Measurements from ENCODE around the gene ADRA2C.

The ADRA2C gene

DNA sequence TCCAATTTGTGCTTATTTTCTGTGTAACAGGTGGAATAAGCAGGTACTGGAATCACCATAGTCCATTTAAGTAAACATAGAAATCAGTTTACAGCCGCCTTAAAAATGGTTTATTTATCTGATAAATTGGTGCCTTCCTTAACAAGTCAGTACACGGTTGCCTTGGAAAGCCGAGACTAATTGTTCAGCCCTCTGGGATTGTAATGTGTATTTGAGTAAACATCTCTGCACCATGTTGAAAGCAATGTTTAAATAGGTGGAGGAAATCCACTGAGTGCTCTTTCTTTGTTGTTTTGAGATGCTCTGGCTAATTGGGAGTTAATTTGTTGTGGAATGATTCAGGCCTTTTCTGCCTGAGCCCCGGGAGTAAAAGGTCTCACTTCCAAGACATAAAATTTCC, 45.7 kb upstream of the ADRA2C start:
- no peak overlapping the region for H3K4me3 ChIP-seq (ENCODE audit: control insufficient read depth, low read depth, low read length)
- DNase-seq (ENCODE audit: low read depth) = no peak
- TF ChIP-seq, protein P1, sequence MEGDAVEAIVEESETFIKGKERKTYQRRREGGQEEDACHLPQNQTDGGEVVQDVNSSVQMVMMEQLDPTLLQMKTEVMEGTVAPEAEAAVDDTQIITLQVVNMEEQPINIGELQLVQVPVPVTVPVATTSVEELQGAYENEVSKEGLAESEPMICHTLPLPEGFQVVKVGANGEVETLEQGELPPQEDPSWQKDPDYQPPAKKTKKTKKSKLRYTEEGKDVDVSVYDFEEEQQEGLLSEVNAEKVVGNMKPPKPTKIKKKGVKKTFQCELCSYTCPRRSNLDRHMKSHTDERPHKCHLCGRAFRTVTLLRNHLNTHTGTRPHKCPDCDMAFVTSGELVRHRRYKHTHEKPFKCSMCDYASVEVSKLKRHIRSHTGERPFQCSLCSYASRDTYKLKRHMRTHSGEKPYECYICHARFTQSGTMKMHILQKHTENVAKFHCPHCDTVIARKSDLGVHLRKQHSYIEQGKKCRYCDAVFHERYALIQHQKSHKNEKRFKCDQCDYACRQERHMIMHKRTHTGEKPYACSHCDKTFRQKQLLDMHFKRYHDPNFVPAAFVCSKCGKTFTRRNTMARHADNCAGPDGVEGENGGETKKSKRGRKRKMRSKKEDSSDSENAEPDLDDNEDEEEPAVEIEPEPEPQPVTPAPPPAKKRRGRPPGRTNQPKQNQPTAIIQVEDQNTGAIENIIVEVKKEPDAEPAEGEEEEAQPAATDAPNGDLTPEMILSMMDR (conservative IDR thresholded peaks at IDR 0.05; ENCODE audit: control insufficient read depth, insufficient read depth, low read depth, low read length) = no peak

DNA sequence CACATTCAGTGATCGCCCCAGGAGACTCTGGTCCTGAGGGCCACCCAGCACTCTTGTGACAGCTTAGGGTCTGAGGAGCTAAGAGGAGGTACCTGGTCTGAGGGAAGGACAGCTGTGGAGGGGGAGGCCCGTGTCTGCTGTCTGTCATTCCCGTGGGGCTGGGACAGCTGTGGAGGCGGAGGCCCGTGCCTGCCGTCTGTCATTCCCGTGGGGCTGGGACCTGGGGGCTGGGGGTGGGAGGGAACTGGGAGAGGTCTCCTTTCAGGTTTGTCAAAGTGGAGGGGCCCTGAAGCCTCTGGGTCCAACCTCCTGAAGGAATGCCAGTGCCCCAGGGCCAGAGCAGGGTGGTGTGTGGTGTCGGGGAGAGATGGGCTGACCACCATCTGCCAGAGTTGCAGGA, 45.0 kb upstream of the ADRA2C start:
- DNase-seq (ENCODE audit: low read depth) = no peak

DNA sequence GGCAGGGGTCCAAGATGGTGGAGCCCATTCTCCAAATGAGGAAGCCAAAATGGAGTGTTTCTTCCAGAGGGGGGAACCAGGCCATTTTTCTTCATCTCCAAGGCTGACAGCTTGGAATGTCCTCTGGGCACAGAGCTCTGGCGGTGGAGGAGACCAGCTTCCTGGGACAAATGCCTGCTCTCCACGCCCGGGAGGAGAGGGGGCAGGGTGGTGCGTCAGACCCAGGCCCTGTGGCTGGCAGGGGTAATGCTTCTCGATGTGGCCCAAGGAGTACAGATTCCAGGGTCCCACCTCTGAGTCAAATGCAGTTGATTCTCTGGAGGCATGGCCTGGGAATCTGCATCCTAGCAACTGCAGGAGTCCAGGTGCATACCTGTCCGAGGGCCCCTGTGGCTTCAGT, 44.6 kb upstream of the ADRA2C start:
- no peak overlapping the region for H3K4me3 ChIP-seq (ENCODE audit: control insufficient read depth, low read depth, low read length)
- TF ChIP-seq, protein P1 (conservative IDR thresholded peaks at IDR 0.05; ENCODE audit: control insufficient read depth, insufficient read depth, low read depth, low read length) = no peak
- DNase-seq (ENCODE audit: low read depth) = no peak

More for the DNA sequence above, 45.0 kb upstream of the ADRA2C start:
- TF ChIP-seq, protein P1 (conservative IDR thresholded peaks at IDR 0.05; ENCODE audit: control insufficient read depth, insufficient read depth, low read depth, low read length) = no peak
- no peak overlapping the region for H3K4me3 ChIP-seq (ENCODE audit: control insufficient read depth, low read depth, low read length)

DNA sequence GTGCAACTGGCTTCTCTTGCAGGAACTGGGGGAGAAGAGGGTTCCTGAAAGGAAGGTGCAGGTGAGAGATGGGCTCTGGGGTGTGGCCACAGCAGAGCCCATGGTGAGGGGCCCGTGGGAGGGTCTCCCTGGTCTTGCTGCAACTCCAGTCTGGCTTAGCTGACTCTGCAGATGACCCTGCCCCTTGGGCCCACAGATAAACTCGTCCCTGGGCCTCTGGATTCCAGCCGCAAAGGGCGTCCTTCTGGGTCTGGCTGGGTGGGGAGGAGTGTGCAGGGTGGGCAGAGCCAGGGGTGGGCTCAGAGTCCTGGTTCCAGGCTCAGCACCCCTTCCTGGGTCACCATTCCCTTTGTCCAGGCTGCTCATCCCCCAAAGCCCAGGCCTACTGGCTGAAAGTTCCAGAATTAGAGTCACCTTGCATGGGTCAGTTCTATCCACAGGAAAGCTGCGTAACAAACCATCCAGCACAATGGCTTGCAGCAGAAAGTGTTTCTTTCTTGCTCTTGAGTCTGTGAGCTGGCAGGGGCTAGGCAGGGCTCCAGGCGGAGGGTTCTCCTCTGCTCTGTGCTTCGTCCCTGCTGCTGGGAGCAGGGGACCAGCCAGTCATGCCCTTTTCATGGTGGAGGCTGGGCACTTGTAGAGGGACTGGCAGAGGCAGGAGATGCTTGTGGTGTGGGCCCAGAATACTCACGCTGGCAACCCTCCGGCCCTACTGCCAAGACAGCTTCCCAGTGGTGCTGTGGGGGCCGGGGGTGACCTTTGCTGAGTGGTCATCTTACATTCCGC, 43.5 kb upstream of the ADRA2C start:
- TF ChIP-seq, protein P1 (conservative IDR thresholded peaks at IDR 0.05; ENCODE audit: control insufficient read depth, insufficient read depth, low read depth, low read length) = no peak
- no peak overlapping the region for H3K4me3 ChIP-seq (ENCODE audit: control insufficient read depth, low read depth, low read length)
- DNase-seq (ENCODE audit: low read depth) = no peak

DNA sequence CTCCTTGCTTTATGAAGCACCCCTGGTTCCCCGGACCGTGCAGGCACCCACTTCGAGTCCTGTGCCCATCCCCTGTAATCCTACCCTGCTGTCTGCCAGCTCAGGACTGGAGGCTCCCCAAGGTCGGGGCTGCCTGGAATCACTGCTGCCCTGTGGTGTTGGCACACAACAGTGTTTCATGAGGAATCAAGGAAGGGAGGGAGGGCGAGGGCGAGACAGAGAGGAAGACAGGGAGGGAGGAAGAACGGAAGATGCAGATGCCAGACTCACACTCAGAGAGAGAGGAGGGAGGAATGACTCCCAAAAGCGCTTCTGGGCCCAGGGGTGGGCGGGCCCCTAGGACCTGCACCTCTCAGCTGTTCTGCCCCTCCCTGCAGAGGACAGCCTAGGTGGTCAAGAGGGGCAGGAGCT, 42.9 kb upstream of the ADRA2C start:
- DNase-seq (ENCODE audit: low read depth) = no peak
- H3K4me3 ChIP-seq (ENCODE audit: control insufficient read depth, low read depth, low read length) = no peak overlapping the region
- TF ChIP-seq, protein P1 (conservative IDR thresholded peaks at IDR 0.05; ENCODE audit: control insufficient read depth, insufficient read depth, low read depth, low read length) = no peak

DNA sequence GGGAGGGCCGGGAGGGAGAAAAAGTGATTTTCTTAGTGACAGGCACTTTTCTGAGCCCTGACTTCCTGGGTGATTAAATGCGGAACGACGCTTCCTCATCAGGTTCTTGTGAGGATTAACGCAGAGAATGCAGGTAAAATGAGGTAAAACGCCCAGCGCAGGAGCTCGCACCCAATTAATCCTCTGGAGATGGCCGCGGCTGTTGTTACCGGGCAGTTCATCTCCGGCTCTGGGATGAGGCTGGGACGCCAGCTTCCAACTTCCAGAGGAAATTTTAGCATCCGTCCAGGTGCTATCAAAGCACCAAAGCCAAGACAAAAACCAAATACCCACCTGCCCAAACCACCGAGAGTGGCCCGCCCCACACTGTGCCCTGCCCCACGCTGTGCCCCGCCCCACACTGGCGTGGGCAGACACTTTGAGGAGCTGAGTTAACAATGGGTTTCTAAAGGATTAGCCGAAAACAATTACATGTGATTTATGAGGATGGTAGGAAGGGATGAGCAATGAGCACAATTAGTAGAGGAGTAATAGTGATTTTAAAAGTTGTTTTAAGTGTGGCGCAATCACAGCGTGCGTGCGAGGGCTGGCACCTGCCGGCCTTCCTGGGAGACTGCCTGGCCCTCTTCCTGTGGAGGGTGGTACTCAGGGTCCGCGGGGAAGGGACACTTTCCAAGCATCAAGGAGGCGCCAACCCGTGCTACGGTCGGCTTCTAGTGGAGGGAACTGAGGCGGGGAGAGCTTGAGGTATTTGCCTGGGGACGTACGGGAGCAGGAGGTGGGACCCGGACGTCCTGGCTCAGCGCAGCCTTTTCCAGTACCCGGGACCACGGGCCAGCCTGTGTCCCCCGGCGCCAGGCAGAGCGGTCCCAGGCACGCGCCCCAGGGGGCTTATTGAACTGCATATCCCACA, 41.6 kb upstream of the ADRA2C start:
- DNase-seq (ENCODE audit: low read depth) = no peak
- no peak overlapping the region for H3K4me3 ChIP-seq (ENCODE audit: control insufficient read depth, low read depth, low read length)
- TF ChIP-seq, protein P1 (conservative IDR thresholded peaks at IDR 0.05; ENCODE audit: control insufficient read depth, insufficient read depth, low read depth, low read length) = no peak

All from fibroblast of mammary gland (primary cell).